NCI-H524 (cell line): ENCODE data around the gene PHACTR1.

Experiments
- DNase-seq, 2 experiments: peaks; one replicate each; lab custom pipeline; 2025; lab: John Stamatoyannopoulos, UW

PHACTR1 gene

GRCh38 chr6:13289789-13290318 is 573.3 kb downstream of the PHACTR1 start:
- DNase-seq: no peak

- no peak for DNase-seq
Measured at GRCh38 chr6:13290335-13290734, 573.8 kb downstream of the PHACTR1 start.

GRCh38 chr6:13292774-13293173 is 576.2 kb downstream of the PHACTR1 start:
- DNase-seq: no peak

- no peak for DNase-seq
Measured at GRCh38 chr6:13294499-13295069, 578.0 kb downstream of the PHACTR1 start.

- no peak for DNase-seq
Measured at GRCh38 chr6:13295576-13295975, 579.0 kb downstream of the PHACTR1 start.

GRCh38 chr6:13296536-13296997 is 580.0 kb downstream of the PHACTR1 start:
- DNase-seq: no peak

- DNase-seq: no peak
Measured at GRCh38 chr6:13297391-13297790, 580.8 kb downstream of the PHACTR1 start.

- no peak for DNase-seq
Measured at GRCh38 chr6:13298446-13298845, 581.9 kb downstream of the PHACTR1 start.

- no peak for DNase-seq
Measured at GRCh38 chr6:13299403-13299821, 582.8 kb downstream of the PHACTR1 start.

GRCh38 chr6:13299918-13300317 is 583.4 kb downstream of the PHACTR1 start:
- no peak for DNase-seq

- no peak for DNase-seq
Measured at GRCh38 chr6:13300643-13301590, 584.4 kb downstream of the PHACTR1 start.

GRCh38 chr6:13302291-13302690 is 585.7 kb downstream of the PHACTR1 start:
- DNase-seq: no peak

- DNase-seq: no peak
Measured at GRCh38 chr6:13302751-13303667, 586.4 kb downstream of the PHACTR1 start.

- DNase-seq: no peak
Measured at GRCh38 chr6:13303668-13304017, 587.1 kb downstream of the PHACTR1 start.

- no peak for DNase-seq
Measured at GRCh38 chr6:13304101-13304500, 587.5 kb downstream of the PHACTR1 start.

GRCh38 chr6:13304580-13305260 is 588.2 kb downstream of the PHACTR1 start:
- no peak for DNase-seq

GRCh38 chr6:13305288-13305687 is 588.7 kb downstream of the PHACTR1 start:
- DNase-seq: no peak

- DNase-seq: no peak
Measured at GRCh38 chr6:13305791-13306190, 589.2 kb downstream of the PHACTR1 start.

- no peak for DNase-seq
Measured at GRCh38 chr6:13307508-13307995, 591.0 kb downstream of the PHACTR1 start.

GRCh38 chr6:13308332-13308731 is 591.8 kb downstream of the PHACTR1 start:
- DNase-seq: no peak

- no peak for DNase-seq
Measured at GRCh38 chr6:13311155-13311554, 594.6 kb downstream of the PHACTR1 start.
